Measurements from ENCODE around the gene GRHPR. TPM values are rescaled to one million over a fixed set of nuclear protein-coding genes. Genes with fewer than 3 reads are reported as not detected.

GRHPR gene
- total and polyA plus RNA-seq, 2 of the 4 experiments (the other 2 are of a cell fraction) = 182 to 191 TPM

GRCh38 chr9:37379835-37380234 is 42.7 kb upstream of the GRHPR start:
- peaks cover 5% of the 10 kb centered on the region for H3K9me3 ChIP-seq (ENCODE audit: control insufficient read depth, insufficient read depth, low read length)
- no peak overlapping the region for H2BK15ac ChIP-seq (ENCODE audit: low read depth, low read length)
- in situ Hi-C loops (cut with MboI; ENCODE audit: low sequenced_read_pairs) = loop anchor here (10.0 kb wide), 1 partner anchor 65 kb away; no protein-coding TSS in a partner anchor
- ATAC-seq (ENCODE audit: low read depth) = no peak
- H2BK20ac ChIP-seq (ENCODE audit: low read depth, low read length) = no peak overlapping the region
- H2BK120ac ChIP-seq (ENCODE audit: low read depth, low read length) = no peak overlapping the region
- no peaks in the 10 kb centered on the region for H4K20me1 ChIP-seq (ENCODE audit: insufficient read depth, low read length)
- H3K79me1 ChIP-seq (ENCODE audit: low read depth in 1 of 2, low read length in 2 of 2) = no peaks in the 10 kb centered on the region
- dilution Hi-C loops (cut with HindIII; ENCODE audit: low sequenced_read_pairs, unreplicated experiment) = no loop called here
- no peak overlapping the region for H3K56ac ChIP-seq (ENCODE audit: extremely low read depth, insufficient read depth, low read length)
- H3K4ac ChIP-seq (ENCODE audit: low read depth, low read length) = no peak overlapping the region
- no peak overlapping the region for H3K27ac ChIP-seq (ENCODE audit: insufficient read depth, low read length)
- no peak overlapping the region for H2AFZ ChIP-seq (replicated peaks; ENCODE audit: low read length, poor library complexity)
- no peaks in the 10 kb centered on the region for H3K36me3 ChIP-seq (ENCODE audit: control insufficient read depth, insufficient read depth, low read length)
- H2BK5ac ChIP-seq (ENCODE audit: low read depth, low read length, poor library complexity, severe bottlenecking) = no peak overlapping the region
- H2AK5ac ChIP-seq (ENCODE audit: low read depth, low read length) = no peak overlapping the region
- H4K8ac ChIP-seq (ENCODE audit: low read depth in 2 of 2, low read length in 2 of 2) = no peak overlapping the region
- H2AK9ac ChIP-seq (replicated peaks; ENCODE audit: low read depth, low read length, poor library complexity) = no peak overlapping the region
- intact Hi-C loops (cut with micrococcal nuclease) = no loop called here
- H3K23ac ChIP-seq (ENCODE audit: low read depth, low read length) = no peak overlapping the region
- no peak for DNase-seq
- no peak overlapping the region for H3K4me2 ChIP-seq (ENCODE audit: low read depth, low read length)
- TF ChIP-seq RCOR1 (IDR thresholded peaks at IDR 0.05; ENCODE audit: insufficient replicate concordance, low read length) (no peak), BHLHE40 (IDR thresholded peaks at IDR 0.05; ENCODE audit: low read depth, low read length) (no peak), USF2 (IDR thresholded peaks at IDR 0.05; ENCODE audit: low read depth, low read length) (no peak), RFX5 (IDR thresholded peaks at IDR 0.05; ENCODE audit: low read depth, low read length) (no peak), POLR2A (IDR thresholded peaks at IDR 0.05; ENCODE audit: low read depth, low read length) (no peak), CTCF (conservative IDR thresholded peaks at IDR 0.05; ENCODE audit: low read depth, low read length) (no peak), MXI1 (IDR thresholded peaks at IDR 0.05; ENCODE audit: borderline replicate concordance, low read depth, low read length) (no peak), CEBPB (IDR thresholded peaks at IDR 0.05; ENCODE audit: low read depth, low read length) (no peak), MAFK (IDR thresholded peaks at IDR 0.05; ENCODE audit: low read depth, low read length) (no peak), SMC3 (IDR thresholded peaks at IDR 0.05; ENCODE audit: low read depth, low read length) (no peak), CHD1 (IDR thresholded peaks at IDR 0.05; ENCODE audit: low read depth, low read length) (no peak), RAD21 (IDR thresholded peaks at IDR 0.05; ENCODE audit: low read length) (no peak), MAZ (IDR thresholded peaks at IDR 0.05; ENCODE audit: borderline replicate concordance, low read depth, low read length) (no peak), ELK1 (IDR thresholded peaks at IDR 0.05; ENCODE audit: borderline replicate concordance, low read depth, low read length) (no peak), FOS (IDR thresholded peaks at IDR 0.05; ENCODE audit: low read depth, low read length) (no peak), NFE2L2 (IDR thresholded peaks at IDR 0.05; ENCODE audit: low read depth, low read length) (no peak)
- 15% methylated on average over 2 of the region's 2 CpGs; no CpG with 5 or more reads in 1 of the 2 experiments for WGBS, 2 experiments (ENCODE audit: extremely low coverage in 2 of 2, insufficient read length in 1 of 2)
- H3K18ac ChIP-seq (ENCODE audit: low read depth, low read length) = no peak overlapping the region
- H3K9ac ChIP-seq (ENCODE audit: low read depth, low read length) = no peak overlapping the region
- H3K27me3 ChIP-seq (ENCODE audit: control insufficient read depth, insufficient read depth, low read length) = peaks cover 24% of the 10 kb centered on the region
- H4K5ac ChIP-seq (ENCODE audit: low read depth, low read length) = no peak overlapping the region
- ChIA-PET CTCF (no interaction called here), POLR2A (ENCODE audit: unreplicated experiment) (no interaction called here)
- no peak overlapping the region for H3K4me3 ChIP-seq (ENCODE audit: insufficient read depth, low read depth, low read length)
- no peak overlapping the region for H4K91ac ChIP-seq (ENCODE audit: insufficient read depth, low read depth, low read length)
- H3K9me1 ChIP-seq (ENCODE audit: insufficient read depth, low read length) = no peaks in the 10 kb centered on the region
- H3K4me1 ChIP-seq (ENCODE audit: control insufficient read depth, insufficient read depth, low read length) = no peaks in the 10 kb centered on the region
- no TSS peak for BruUV-seq (replicated peaks)
- no peak overlapping the region for H3K14ac ChIP-seq (replicated peaks; ENCODE audit: low read depth, low read length)
